SK-N-SH treated with all-trans-retinoic acid at 6 μM for 48 hours (cell line): ENCODE measurements around the gene PRRC2B.

Experiments used
- BACH2 ChIP-seq: fragments of 250-450 bp; sonication (Bioruptor Pico); IDR thresholded peaks from 2 replicates; pipeline ENCODE4 v1.9.0; 2021; ENCODE audit warnings: mild to moderate bottlenecking, borderline replicate concordance
- ESRRG ChIP-seq: fragments of 250-450 bp; sonication (Bioruptor Pico); IDR thresholded peaks from 2 replicates; pipeline ENCODE4 v1.6.1; 2021; ENCODE audit warnings: mild to moderate bottlenecking
- ISL1 ChIP-seq: fragments of 250-450 bp; sonication (Bioruptor Pico); IDR thresholded peaks from 2 replicates; pipeline ENCODE4 v2.1.2; 2022; ENCODE audit warnings: mild to moderate bottlenecking, moderate library complexity
- POU6F1 ChIP-seq: fragments of 250-450 bp; sonication (Bioruptor Pico); IDR thresholded peaks from 2 replicates; pipeline ENCODE4 v1.8.0; 2021; ENCODE audit warnings: low read depth, mild to moderate bottlenecking, moderate library complexity, borderline replicate concordance
- PPARA ChIP-seq: fragments of 250-450 bp; sonication (Bioruptor Pico); IDR thresholded peaks from 2 replicates; pipeline ENCODE4 v1.5.0; 2020; ENCODE audit warnings: mild to moderate bottlenecking, borderline replicate concordance
- RARB ChIP-seq: fragments of 250-450 bp; sonication (Bioruptor Pico); IDR thresholded peaks from 2 replicates; pipeline ENCODE4 v1.8.0; 2021; ENCODE audit warnings: mild to moderate bottlenecking, moderate library complexity
- SNAI2 ChIP-seq: fragments of 250-450 bp; sonication (Bioruptor Pico); IDR thresholded peaks from 2 replicates; pipeline ENCODE4 v1.5.0; 2020; ENCODE audit warnings: mild to moderate bottlenecking, moderate library complexity
- TOX ChIP-seq: fragments of 250-450 bp; sonication (Bioruptor Pico); IDR thresholded peaks from 2 replicates; pipeline ENCODE4 v1.8.0; 2021; ENCODE audit warnings: mild to moderate bottlenecking, moderate library complexity, borderline replicate concordance
- ZFP3 ChIP-seq: fragments of 250-450 bp; sonication (Bioruptor Pico); IDR thresholded peaks from 2 replicates; pipeline ENCODE4 v1.5.0; 2020; ENCODE audit warnings: mild to moderate bottlenecking, moderate library complexity
- TF ChIP-seq, protein P1 (sequence below): fragments of 250-450 bp; sonication (Bioruptor Pico); IDR thresholded peaks from 2 replicates; pipeline ENCODE4 v1.5.1; 2020; ENCODE audit warnings: low read depth, mild to moderate bottlenecking, moderate library complexity
- TF ChIP-seq, protein P2 (sequence below): fragments of 250-450 bp; sonication (Bioruptor Pico); IDR thresholded peaks from 2 replicates; pipeline ENCODE4 v1.8.0; 2020; ENCODE audit warnings: mild to moderate bottlenecking, moderate library complexity, borderline replicate concordance
- TF ChIP-seq, protein P3 (sequence below): fragments of 250-450 bp; sonication (Bioruptor Pico); IDR thresholded peaks from 2 replicates; pipeline ENCODE4 v1.5.0; 2020; ENCODE audit warnings: mild to moderate bottlenecking, moderate library complexity

- TF ChIP-seq PPARA (CRISPR knock-in tag) (no peak), SNAI2 (CRISPR knock-in tag) (no peak), TOX (CRISPR knock-in tag) (no peak), POU6F1 (CRISPR knock-in tag) (no peak), RARB (no peak), BACH2 (CRISPR knock-in tag) (no peak), ZFP3 (CRISPR knock-in tag) (no peak), ISL1 (no peak), ESRRG (CRISPR knock-in tag) (no peak)
- TF ChIP-seq, protein P1, sequence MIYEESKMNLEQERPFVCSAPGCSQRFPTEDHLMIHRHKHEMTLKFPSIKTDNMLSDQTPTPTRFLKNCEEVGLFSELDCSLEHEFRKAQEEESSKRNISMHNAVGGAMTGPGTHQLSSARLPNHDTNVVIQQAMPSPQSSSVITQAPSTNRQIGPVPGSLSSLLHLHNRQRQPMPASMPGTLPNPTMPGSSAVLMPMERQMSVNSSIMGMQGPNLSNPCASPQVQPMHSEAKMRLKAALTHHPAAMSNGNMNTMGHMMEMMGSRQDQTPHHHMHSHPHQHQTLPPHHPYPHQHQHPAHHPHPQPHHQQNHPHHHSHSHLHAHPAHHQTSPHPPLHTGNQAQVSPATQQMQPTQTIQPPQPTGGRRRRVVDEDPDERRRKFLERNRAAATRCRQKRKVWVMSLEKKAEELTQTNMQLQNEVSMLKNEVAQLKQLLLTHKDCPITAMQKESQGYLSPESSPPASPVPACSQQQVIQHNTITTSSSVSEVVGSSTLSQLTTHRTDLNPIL (CRISPR knock-in tag) = no peak
- TF ChIP-seq, protein P2, sequence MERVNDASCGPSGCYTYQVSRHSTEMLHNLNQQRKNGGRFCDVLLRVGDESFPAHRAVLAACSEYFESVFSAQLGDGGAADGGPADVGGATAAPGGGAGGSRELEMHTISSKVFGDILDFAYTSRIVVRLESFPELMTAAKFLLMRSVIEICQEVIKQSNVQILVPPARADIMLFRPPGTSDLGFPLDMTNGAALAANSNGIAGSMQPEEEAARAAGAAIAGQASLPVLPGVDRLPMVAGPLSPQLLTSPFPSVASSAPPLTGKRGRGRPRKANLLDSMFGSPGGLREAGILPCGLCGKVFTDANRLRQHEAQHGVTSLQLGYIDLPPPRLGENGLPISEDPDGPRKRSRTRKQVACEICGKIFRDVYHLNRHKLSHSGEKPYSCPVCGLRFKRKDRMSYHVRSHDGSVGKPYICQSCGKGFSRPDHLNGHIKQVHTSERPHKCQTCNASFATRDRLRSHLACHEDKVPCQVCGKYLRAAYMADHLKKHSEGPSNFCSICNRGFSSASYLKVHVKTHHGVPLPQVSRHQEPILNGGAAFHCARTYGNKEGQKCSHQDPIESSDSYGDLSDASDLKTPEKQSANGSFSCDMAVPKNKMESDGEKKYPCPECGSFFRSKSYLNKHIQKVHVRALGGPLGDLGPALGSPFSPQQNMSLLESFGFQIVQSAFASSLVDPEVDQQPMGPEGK (CRISPR knock-in tag) = no peak
- TF ChIP-seq, protein P3, sequence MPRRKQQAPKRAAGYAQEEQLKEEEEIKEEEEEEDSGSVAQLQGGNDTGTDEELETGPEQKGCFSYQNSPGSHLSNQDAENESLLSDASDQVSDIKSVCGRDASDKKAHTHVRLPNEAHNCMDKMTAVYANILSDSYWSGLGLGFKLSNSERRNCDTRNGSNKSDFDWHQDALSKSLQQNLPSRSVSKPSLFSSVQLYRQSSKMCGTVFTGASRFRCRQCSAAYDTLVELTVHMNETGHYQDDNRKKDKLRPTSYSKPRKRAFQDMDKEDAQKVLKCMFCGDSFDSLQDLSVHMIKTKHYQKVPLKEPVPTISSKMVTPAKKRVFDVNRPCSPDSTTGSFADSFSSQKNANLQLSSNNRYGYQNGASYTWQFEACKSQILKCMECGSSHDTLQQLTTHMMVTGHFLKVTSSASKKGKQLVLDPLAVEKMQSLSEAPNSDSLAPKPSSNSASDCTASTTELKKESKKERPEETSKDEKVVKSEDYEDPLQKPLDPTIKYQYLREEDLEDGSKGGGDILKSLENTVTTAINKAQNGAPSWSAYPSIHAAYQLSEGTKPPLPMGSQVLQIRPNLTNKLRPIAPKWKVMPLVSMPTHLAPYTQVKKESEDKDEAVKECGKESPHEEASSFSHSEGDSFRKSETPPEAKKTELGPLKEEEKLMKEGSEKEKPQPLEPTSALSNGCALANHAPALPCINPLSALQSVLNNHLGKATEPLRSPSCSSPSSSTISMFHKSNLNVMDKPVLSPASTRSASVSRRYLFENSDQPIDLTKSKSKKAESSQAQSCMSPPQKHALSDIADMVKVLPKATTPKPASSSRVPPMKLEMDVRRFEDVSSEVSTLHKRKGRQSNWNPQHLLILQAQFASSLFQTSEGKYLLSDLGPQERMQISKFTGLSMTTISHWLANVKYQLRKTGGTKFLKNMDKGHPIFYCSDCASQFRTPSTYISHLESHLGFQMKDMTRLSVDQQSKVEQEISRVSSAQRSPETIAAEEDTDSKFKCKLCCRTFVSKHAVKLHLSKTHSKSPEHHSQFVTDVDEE (CRISPR knock-in tag) = no peak
These were observed 46.4 kb upstream of the PRRC2B start for GRCh38 chr9:131347376-131348020.
